GM21723 (cell line): ENCODE results near the gene CD46.

Experiments
- ATAC-seq: cut with Tn5 transposase; IDR thresholded peaks from one replicate; pipeline ENCODE4 v1.9.1; 2021; ENCODE audit warnings: mild to moderate bottlenecking, moderate library complexity; ENCODE audit not compliant: unreplicated experiment

The CD46 gene

DNA sequence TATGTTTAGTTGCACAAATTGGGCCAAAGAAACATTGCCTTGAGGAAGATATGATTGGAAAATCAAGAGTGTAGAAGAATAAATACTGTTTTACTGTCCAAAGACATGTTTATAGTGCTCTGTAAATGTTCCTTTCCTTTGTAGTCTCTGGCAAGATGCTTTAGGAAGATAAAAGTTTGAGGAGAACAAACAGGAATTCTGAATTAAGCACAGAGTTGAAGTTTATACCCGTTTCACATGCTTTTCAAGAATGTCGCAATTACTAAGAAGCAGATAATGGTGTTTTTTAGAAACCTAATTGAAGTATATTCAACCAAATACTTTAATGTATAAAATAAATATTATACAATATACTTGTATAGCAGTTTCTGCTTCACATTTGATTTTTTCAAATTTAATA lies 43.0 kb downstream of the CD46 start:
- no peak for ATAC-seq

DNA sequence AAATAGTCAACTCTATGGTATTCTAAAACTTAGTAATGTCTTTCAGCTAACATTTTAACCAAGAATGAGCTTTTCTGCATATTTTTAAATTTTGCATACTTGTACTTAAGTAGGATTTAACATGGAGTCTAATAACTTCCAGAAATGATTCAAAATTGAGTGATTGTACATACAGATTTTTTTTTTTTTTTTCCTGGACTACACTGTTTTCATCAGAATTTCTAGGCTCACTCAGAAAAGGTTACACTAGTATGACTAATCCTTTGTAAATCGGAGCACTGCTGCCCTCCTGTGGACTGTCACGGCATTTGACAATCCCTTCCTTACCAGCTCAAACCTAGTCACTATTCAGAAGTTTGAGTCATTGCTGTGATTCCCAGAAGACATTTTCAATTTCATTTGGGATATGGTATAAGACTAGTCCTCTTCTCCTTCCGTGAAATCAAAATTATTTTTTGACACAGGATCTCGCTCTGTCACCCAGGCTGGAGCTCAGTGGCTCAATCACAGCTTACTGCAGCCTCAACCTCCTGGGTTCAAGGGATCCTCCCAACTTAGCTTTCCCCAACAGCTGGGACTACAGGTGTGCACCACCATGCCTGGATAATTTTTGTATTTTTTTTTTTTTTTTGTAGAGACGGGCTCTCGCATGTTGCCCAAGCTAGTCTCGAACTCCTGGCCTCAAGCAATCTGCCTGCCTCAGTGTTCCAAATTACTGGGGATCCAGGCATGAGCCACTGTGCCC lies 45.5 kb downstream of the CD46 start:
- ATAC-seq = peak; percentile 75

DNA sequence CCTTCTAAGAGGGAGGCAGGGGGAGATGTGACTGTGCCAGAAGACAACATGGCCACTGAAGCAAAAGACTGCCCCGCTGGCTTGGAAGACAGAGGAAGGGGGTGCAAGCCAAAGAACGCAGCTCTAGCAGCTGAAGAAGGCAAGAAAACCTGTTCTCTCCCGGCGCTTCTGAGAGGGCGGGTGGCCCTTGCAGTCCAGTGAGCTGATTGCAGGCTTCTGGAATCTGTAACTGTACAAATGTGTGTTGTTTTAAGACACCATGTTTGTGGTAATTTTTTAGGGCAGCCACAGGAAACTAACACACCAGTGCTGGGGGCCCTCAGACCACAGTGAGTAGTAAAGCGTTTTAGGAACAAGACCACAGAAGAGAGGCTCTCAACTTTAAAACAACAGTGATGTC lies 47.0 kb downstream of the CD46 start:
- ATAC-seq = peak; percentile 36

DNA sequence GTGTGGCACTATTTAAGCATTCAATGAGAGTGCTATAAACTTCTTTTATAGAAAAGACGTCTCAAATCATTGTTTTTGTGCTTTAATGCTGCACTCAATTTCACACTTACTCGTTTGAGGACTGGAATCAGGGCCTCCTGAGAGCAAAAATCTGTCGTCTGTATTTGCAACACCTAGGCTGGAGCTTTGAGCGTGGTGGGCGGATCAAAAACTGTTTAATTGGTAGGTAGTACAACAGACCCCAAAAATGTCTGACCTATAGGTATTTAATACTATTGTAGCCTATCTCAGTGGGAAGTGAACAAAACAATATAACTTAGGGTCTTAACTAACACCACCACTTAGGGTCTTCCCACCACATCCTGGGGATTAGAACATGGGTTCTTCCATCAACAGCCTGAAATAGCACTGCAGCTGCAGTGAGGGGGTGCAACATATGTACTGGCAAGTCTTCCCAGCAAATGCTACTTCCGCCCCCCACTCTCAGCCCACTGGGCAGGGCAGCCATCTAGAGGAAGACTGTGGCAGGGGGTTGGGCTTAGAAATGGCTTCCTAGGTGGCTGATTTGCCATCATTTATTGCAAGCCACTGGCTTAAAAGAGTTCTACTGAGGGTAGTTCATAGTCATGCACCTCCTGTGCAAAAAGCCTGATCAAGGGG lies 48.3 kb downstream of the CD46 start:
- ATAC-seq = no peak

DNA sequence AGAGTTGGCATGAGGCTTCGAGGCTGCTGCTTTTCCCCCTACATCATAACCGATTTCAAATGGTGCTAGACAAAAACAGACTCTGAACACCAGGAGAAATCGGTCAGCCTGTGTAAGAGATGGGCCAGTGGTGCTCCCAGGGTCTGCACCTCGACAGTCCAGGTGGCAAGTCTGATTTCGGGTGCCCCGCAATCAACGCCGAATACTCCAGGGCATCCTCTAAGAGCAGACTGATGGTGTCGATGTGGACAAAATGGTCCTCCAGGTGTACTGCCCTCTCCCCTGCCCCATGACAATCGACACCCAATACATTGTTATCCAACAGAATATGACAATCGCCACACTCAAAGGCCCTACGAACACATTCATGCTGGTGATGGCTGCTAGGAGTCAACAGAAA lies 50.0 kb downstream of the CD46 start:
- no peak for ATAC-seq

DNA sequence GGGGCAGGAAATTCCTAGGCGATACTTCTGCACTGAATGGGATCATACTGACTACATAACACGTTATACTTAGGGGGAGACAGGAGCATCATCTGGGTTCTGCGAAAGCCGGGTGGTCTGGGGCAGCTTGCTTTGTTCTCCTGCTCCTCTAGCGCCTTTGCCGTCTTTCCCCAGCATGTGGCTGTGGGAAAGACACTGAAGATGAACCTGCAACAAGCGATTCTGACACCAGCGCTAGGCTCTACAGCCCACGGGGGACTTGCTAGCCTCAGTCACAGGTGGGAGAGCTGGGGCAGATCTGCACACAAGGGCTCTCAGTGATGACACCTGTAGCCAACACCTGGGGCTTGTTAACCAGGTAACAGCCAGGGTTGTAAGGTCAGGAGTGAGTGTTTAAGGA lies 51.8 kb downstream of the CD46 start:
- no peak for ATAC-seq

DNA sequence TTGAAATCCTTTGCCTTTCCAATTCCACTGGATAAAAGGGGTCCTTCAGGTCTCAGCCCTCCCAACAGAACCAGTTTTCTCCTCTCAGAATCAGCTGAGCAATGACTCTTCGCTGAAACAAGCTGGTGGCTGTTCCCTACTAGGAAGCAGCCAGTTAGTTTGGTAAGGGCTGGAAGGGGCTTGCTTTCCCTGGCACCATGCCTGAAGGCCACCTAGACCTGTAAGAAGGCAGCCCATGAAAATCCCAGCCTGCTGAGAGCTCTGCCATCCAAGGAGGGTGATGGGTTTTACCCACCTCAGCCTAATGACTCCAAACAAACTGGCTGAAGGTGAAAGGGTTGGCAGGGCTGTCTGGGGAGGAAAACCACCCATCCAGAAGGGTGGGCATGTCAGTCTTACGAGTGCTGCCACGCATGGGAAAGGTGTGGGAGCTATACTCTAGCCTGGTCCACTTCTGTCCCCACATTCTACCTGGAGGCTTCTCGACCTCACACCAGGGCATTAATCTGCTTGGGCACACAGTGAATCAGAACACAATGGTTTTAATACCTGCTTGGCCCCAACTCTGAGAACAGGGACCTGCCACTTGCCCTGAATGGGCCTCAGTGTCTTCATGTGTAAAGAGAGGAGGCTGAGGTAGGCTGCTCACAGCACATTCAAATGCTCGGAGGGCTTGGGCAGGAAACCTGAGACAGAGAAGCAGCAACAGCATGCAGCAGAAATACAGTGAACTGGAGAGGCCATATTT lies 53.0 kb downstream of the CD46 start:
- no peak for ATAC-seq

DNA sequence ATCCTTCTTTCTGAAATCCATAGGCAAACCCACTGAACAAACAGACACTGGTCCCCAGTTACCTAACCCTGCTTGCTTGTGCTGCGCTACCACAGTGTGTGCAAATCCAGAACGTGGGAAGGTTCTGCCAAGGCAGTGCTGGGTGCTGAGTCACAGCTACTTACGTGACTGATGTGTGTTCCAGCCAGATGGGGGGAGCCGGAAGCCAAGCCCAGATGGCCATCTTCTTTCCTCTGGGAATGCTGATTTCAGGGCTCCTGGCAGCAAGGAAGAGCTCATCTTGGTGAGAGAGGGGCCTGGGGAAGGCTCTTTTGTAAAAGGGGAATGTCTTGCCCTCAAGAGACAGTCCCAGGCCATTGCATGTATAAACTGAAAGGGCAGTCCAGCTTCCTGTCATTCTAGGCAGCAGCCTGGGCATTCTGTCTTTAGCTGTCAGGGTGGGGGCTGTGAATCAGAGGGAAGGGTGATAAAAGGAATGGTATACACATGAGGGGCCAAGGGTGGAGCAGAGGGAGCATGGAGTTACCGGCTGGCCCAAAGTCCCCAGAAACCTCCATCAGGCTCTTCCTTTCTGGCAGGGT lies 54.1 kb downstream of the CD46 start:
- no peak for ATAC-seq

DNA sequence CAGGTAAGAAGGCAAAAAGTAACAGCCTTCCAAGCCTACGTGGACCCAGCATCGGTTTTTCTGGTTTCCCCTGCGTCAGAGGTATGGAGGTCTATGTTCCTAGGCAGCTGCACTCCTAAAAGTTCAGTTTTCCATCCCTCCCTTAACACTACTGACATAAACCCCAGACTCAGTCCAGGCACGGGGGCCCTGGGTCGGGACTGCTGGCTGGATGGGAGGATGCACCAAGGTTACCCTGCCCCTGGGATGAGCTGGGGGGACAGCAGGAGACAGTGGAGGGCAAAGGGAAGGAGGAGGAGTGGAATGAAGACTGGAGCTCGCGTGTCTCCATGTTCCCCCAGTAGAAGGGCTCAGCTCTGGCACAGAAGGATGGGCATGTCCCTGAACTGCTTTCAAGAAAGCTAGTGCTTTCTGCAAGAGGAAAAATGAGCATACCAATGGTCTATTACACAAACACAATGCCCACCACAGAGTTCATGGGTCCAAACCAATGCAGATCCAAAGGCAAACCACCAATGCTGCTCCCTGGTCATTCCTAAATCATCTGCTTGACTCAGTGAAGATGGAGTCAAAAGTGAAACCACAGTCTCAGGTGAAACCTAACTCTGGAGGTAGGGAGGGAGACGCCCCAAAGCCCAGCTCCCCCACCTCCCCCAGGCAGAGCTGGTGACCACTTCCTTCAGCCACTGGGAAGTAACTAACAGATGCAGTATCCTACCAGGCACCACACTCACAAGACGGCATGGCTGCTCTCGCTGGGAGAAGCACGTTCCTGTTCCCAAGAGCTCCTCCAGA lies 54.9 kb downstream of the CD46 start:
- no peak for ATAC-seq

DNA sequence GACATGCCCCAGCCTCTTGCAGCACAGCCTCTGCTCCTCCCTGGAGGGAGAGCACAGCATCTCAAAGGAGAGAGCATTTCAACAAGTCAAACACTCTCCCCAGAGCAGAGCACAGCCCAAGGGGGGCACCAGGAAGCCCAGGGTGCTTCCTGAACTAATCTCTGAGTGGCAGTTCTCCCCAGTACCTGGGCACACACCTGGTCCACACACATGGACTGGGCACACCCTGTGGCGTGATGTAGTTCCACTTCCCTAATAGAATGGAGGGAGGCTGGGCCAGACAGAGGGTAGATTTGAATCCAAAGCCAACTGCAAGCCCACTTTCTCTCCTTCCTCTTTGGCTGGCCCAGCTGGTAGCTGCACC lies 55.5 kb downstream of the CD46 start:
- no peak for ATAC-seq

DNA sequence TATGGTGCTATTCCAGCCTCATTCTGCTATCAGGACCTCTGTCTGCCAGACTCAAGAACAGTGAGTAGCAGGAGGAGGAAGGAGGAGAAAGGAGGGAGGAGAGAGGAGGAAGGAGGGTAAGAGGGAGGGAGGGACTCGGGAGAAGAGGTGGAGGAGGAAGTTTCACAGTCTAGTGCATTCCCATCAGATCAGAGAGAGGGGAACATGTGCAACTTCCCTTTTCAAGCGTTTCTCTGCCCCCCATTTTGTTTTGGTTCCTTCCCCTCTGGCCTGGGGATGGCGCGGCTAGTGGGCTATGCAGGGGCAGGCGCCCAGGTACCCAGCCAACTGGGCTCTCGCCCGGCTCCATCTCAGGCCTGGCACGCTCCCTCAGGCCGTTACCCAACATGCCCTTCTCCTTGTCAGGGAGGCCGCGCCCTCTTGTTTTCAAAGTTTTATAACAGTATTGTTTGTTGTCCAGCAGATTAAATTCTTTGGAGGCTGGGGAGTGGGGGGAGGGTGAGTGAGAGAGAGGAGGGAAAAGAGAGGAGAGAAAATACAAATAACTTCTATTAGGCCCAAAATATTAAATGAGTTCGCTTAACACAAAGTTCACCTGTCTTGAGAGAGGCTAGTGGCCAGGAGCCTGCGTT lies 56.0 kb downstream of the CD46 start:
- ATAC-seq = no peak

DNA sequence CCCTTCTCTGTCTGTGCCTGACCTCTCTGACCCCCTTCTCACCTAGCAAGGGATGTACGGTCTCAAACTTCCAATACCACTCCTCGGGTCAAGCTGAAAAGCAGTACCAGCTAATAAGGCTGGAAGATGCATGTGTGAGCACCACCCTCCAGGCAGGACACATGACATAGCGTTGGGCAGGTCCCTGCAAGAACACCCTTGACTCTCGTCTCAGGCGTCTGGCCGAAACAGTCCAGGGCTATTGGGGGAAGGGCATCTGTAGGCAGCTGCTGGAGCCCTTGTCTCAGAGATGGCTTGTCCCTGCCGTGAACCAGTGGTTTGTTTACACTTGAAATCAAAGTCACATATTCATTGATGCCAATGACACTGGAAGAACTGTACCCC lies 56.5 kb downstream of the CD46 start:
- no peak for ATAC-seq

DNA sequence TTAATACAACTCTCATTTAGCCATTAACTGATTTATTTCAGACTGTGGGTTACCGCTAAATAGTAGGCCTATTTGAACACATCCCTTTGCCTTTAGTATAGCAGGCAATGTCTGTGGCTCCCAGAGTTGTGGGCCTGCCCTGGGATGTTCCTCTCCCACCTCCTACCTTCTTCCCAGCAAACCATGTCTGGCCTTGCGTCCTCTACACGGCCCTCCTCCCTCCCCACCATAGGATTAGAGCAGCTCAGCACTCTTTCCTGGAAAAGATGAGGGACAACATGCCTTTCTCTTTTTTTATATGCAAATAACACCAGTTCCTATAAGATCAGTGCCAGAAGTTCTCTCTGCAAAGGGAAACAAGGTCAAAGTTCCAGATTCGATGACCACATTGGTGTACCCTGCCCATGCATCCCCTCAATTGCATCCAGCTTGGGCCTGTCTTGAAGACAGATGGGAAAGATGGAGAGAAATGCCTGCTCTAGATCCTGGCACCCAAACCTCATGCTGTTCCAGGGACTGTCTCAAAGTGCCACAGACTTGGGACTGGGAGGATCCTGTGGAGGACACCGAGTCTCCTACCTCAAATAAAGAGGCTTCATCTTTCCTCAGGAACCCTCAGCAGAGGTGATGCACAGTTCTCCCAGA lies 57.2 kb downstream of the CD46 start:
- ATAC-seq = no peak

DNA sequence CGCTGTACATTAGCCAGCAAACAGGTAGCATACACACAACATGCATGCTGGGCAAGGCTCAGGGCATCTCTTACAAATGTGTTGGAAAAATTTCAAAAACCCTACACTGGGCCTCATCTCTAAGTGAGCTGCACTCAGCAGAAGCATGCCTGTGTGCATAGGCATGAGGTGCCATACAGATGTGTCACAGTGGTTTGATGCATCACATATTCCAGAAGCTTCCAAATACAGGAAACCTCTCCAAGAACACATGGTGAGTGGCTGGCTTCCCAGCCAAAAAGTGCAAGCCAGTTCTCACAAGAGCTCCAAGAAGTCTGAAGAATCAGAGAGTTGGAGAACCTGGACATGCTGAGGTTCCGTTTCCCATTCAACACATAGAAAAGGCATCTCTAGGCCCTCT lies 58.3 kb downstream of the CD46 start:
- ATAC-seq = no peak

DNA sequence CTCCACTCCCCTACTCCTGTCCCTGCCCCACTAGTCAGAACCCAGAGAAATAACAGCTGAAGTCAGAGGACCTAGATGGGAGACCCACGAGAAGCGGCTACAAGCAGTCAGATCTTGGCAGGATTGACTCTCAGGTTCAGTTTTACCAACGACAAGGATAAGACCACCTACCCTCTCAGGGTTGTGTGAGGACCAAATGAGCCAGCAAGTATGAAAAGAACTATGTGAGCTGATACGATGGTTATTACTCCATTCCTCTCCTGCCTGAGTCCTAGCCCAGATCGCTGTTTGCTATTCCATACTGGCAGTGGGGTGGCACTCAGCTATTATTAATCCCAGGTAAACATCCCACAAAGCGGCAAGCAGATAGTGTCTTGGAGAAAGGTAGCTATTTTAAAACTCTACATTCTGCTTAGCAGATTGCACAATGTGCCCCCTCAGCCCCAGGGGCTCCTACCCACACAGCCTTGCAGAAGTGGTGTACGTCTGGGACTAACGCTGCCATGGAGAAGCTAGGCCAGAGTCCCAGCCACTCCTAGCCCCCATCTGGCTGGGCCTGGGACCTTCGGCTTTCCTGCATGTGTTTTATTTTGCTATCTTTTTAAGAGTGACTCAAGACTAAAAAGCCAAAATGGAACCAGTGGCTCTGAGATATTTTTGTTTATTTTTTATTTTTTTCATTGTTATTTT lies 58.9 kb downstream of the CD46 start:
- ATAC-seq = no peak

DNA sequence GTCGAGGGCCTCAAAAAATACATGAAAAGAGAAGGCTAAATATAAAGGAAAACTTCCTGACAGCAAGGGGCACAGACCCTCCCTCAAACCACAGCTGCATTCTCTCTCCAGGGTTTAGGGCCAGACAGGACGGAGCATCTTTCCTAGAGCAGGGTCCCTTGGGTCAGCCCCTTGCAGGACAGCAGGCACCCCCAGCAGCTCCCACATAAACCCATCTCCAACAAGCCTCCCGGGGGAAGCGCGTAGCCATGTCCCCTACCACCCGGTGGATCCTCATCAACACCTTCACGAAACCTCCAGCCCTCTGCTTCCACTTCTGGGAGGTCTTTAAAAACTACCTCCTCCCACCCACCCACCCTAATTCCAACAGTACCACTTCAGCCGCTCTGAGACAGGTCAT lies 59.5 kb downstream of the CD46 start:
- no peak for ATAC-seq

DNA sequence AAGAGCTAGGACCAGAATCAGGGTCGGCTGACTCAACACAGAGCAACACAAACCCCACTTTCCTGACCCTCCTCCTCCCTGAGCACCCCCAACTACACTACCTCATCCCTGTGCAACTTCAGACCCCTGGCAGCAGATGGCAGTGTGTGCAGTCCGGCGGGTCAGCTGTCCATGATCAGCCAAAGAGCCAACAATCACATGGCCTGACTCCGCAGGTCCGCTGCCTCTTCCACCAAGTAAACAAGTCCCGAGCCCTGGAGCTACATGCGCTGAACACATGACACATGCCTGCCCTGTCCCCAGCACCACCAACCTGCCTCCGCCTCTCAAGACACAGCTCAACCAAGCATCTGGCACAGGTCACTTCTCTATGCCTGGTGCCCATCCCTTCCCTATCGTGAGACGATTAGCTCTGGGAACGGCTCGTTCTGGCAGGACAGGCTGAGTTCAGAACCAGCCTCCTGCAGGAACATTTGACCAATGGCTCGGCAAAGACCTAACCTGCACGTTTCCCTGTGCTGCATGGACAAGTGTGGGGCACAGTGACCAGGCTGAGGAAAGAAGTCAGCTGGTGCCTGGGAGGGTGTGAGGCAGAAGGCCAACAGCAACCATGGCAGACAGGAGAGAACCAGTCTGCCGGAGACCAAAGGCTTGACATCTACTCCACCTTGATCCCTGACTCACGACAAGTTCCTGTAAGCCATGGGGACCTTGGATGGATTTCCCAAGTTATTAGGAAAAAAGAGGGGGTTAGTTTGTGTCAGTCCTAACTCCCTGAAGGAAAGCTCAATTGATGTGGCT lies 60.3 kb downstream of the CD46 start:
- ATAC-seq = no peak

DNA sequence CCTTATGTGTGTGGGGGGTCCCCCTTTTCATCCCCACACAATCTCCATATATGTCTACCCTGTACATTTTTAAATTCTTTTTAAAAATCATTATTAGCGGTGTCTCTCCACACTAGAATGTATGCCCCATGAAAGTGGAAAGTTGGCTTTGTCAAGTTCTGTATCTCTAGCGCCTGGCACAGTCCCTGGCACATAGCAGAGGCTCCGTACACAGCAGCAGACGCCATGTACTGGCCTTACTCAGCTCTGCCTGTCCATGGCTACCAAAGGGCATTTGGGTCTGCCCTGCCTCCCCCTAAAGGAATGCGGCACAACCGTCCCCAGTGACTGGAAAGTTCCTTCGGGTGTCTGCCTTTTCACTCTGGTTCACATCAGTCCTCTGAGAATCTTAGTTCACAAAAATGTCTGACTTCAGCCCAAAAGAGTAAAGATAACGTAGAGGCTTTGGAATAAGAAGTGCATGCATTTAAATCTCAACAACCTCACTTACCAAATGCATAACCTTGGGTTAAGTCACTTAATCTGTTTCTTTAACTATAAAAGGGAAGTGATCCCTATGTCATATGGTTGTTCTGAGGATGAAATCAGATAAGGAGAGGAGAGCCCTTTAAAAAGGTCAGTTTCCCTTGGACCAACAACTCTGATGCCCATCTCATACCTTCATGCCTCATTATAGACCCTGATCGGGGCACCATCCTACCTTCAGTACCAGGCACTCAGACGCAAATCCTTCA lies 61.1 kb downstream of the CD46 start:
- no peak for ATAC-seq
